GM13976 (cell line): ENCODE data around the gene CRAMP1.

Experiments used
- DNase-seq: peaks from one replicate; pipeline ENCODE4 v3.0.0; 2012; ENCODE audit warnings: low spot score
- CTCF ChIP-seq: IDR thresholded peaks from 2 replicates; pipeline ENCODE4 v1.5.1; 2012; ENCODE audit warnings: borderline replicate concordance, mild to moderate bottlenecking; ENCODE audit not compliant: insufficient read depth; ENCODE audit errors: extremely low read depth, missing control alignments, control extremely low read depth
- in situ Hi-C: fragments of 300-500 bp; cut with MboI; formaldehyde crosslinking; loops from one replicate; pipeline ENCODE4 v1.12.0; 2022; ENCODE audit warnings: low sequenced_read_pairs, mixed read lengths, inconsistent platforms; ENCODE audit not compliant: unreplicated experiment

CRAMP1 gene

GRCh38 chr16:1612320-1613111 lies at the start of gene CRAMP1:
Gene CRAMP1 (plus strand): TSS chr16:1612360. CDS start chr16:1614640, 2,280 bp downstream.
- no peak for TF ChIP-seq CTCF
- in situ Hi-C loops = no loop called here
- peak; percentile 51 for DNase-seq

- in situ Hi-C loops = no loop called here
- TF ChIP-seq CTCF = no peak
Measured at GRCh38 chr16:1563786-1564185, 48.4 kb upstream of the CRAMP1 start.

GRCh38 chr16:1564325-1564724 lies 47.8 kb upstream of the CRAMP1 start:
- no peak for DNase-seq
- TF ChIP-seq CTCF = no peak
- in situ Hi-C loops = no loop called here

More at GRCh38 chr16:1563786-1564185, 48.4 kb upstream of the CRAMP1 start:
- DNase-seq = no peak

- no peak for DNase-seq
- in situ Hi-C loops = no loop called here
- no peak for TF ChIP-seq CTCF
Measured at GRCh38 chr16:1565083-1565805, 46.9 kb upstream of the CRAMP1 start.

GRCh38 chr16:1567988-1568387 lies 44.2 kb upstream of the CRAMP1 start:
- in situ Hi-C loops = no loop called here
- no peak for DNase-seq
- no peak for TF ChIP-seq CTCF

GRCh38 chr16:1571012-1571671 lies 41.0 kb upstream of the CRAMP1 start:
- in situ Hi-C loops = no loop called here
- no peak for DNase-seq
- no peak for TF ChIP-seq CTCF
